Mesothelial cell of epicardium (in vitro differentiated cells): ENCODE data around the gene CUTC. TPM values are rescaled to one million over a fixed set of nuclear protein-coding genes. Genes with fewer than 3 reads are reported as not detected.

Experiments used
- DNase-seq, 2 experiments: peaks; one replicate each; pipeline ENCODE4 v3.0.0; 2021; ENCODE audit warnings: low spot score in 2 of 2; ENCODE audit not compliant: unreplicated experiment in 2 of 2
- H3K27ac Mint-ChIP-seq: 2 replicates; pipeline ENCODE4 v1.8.0; 2021; ENCODE audit warnings: mixed read lengths
- H3K27me3 Mint-ChIP-seq: 2 replicates; pipeline ENCODE4 v1.8.0; 2021; ENCODE audit warnings: low read depth, mixed read lengths
- H3K36me3 Mint-ChIP-seq: 2 replicates; pipeline ENCODE4 v1.8.0; 2021; ENCODE audit warnings: mixed read lengths
- H3K4me1 Mint-ChIP-seq: 2 replicates; pipeline ENCODE4 v1.8.0; 2021; ENCODE audit warnings: mixed read lengths
- H3K4me3 Mint-ChIP-seq: 2 replicates; pipeline ENCODE4 v1.8.0; 2021; ENCODE audit warnings: mild to moderate bottlenecking, moderate library complexity, mixed read lengths
- H3K9me3 Mint-ChIP-seq: 2 replicates; pipeline ENCODE4 v1.8.0; 2021; ENCODE audit warnings: mixed read lengths
- total RNA-seq: library from RNA; stranded (reverse); gene quantifications from 3 replicates; pipeline ENCODE4 v1.2.1, GENCODE V29; 2021
- TF ChIP-seq, protein P1 (sequence below): fragments of 200-600 bp; sonication (generic); IDR thresholded peaks from one replicate; pipeline ENCODE4 v1.5.0; 2021; ENCODE audit warnings: antibody characterized with exemption; ENCODE audit not compliant: unreplicated experiment

Gene CUTC
- 10.4 to 13.3 TPM (median 10.6 TPM) in 3 replicates for total RNA-seq

GRCh38 chr10:99732033-99732842, at the start of gene CUTC, which contains the start of gene COX15:
Gene CUTC, plus strand, starts transcription at chr10:99732234. Its CDS starts 115 bp downstream, at chr10:99732349.
Gene COX15, minus strand, starts transcription at chr10:99732127. Its CDS starts 78 bp downstream, at chr10:99732049.
- Mint-ChIP-seq H3K9me3 (no peaks in the 10 kb centered on the region), H3K4me3 (peak within 1 kb of the TSS; percentile 99), H3K36me3 (peaks cover 13% of the 10 kb centered on the region), H3K27ac (peak within 1 kb of the TSS; percentile 99), H3K4me1 (peaks cover 12% of the 10 kb centered on the region), H3K27me3 (no peaks in the 10 kb centered on the region)
- peak; percentile 95 to 96 for DNase-seq
- TF ChIP-seq, protein P1, sequence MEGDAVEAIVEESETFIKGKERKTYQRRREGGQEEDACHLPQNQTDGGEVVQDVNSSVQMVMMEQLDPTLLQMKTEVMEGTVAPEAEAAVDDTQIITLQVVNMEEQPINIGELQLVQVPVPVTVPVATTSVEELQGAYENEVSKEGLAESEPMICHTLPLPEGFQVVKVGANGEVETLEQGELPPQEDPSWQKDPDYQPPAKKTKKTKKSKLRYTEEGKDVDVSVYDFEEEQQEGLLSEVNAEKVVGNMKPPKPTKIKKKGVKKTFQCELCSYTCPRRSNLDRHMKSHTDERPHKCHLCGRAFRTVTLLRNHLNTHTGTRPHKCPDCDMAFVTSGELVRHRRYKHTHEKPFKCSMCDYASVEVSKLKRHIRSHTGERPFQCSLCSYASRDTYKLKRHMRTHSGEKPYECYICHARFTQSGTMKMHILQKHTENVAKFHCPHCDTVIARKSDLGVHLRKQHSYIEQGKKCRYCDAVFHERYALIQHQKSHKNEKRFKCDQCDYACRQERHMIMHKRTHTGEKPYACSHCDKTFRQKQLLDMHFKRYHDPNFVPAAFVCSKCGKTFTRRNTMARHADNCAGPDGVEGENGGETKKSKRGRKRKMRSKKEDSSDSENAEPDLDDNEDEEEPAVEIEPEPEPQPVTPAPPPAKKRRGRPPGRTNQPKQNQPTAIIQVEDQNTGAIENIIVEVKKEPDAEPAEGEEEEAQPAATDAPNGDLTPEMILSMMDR, result no peak

DNA sequence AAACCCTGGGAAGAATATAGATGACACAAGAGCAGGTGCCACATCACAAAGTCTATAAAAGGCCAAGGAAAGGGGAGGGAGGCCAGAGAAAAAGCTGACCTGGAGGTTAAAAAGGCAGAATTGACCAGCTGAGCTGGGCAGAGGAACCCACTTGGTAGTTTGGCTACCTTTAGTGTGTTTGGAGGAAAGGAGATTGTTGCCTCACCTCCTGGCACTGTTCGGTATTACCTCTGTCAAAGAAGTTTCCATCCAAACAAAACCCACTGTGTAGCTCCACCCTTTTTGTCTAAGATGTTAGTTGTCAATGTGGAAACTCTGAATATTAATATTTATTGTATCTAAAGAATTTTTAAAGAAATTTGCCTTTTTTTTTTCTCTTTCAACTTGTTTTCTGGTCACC, 49.3 kb upstream of the CUTC start:
- H3K4me1 Mint-ChIP-seq, result no peaks in the 10 kb centered on the region
- TF ChIP-seq, protein P1, result no peak
- no peak for DNase-seq
- no peak overlapping the region for H3K27ac Mint-ChIP-seq
- peaks cover 20% of the 10 kb centered on the region for H3K36me3 Mint-ChIP-seq
- H3K27me3 Mint-ChIP-seq, result no peaks in the 10 kb centered on the region
- no peaks in the 10 kb centered on the region for H3K9me3 Mint-ChIP-seq
- no peak overlapping the region for H3K4me3 Mint-ChIP-seq

GRCh38 chr10:99685597-99685967, 46.5 kb upstream of the CUTC start:
- H3K27ac Mint-ChIP-seq, result no peak overlapping the region
- no peaks in the 10 kb centered on the region for H3K9me3 Mint-ChIP-seq
- H3K4me3 Mint-ChIP-seq, result no peak overlapping the region
- H3K4me1 Mint-ChIP-seq, result no peaks in the 10 kb centered on the region
- TF ChIP-seq, protein P1, result no peak
- H3K27me3 Mint-ChIP-seq, result no peaks in the 10 kb centered on the region
- no peak for DNase-seq
- peaks cover 16% of the 10 kb centered on the region for H3K36me3 Mint-ChIP-seq

GRCh38 chr10:99689461-99689860, 42.6 kb upstream of the CUTC start:
- DNase-seq, result no peak
- Mint-ChIP-seq H3K4me3 (no peak overlapping the region), H3K36me3 (peaks cover 24% of the 10 kb centered on the region), H3K27me3 (no peaks in the 10 kb centered on the region), H3K27ac (no peak overlapping the region), H3K9me3 (no peaks in the 10 kb centered on the region), H3K4me1 (no peaks in the 10 kb centered on the region)
- TF ChIP-seq, protein P1, result no peak

- DNase-seq, result no peak
Observed at GRCh38 chr10:99693933-99694583, 38.0 kb upstream of the CUTC start.

More at GRCh38 chr10:99693933-99694583, 38.0 kb upstream of the CUTC start:
- Mint-ChIP-seq H3K4me1 (no peaks in the 10 kb centered on the region), H3K27ac (no peak overlapping the region), H3K4me3 (no peak overlapping the region), H3K27me3 (no peaks in the 10 kb centered on the region), H3K36me3 (peaks cover 43% of the 10 kb centered on the region), H3K9me3 (no peaks in the 10 kb centered on the region)
- TF ChIP-seq, protein P1, result no peak
